HCT116 (cell line): ENCODE measurements around the gene ADAT3. TPM values are rescaled to one million over a fixed set of nuclear protein-coding genes. Genes with fewer than 3 reads are reported as not detected.

Experiments
- ATAC-seq: fragments of 200-7000 bp; cut with Tn5 transposase; 2 replicates; pipeline ENCODE4 v1.9.1; 2020; ENCODE audit warnings: mild to moderate bottlenecking, moderate library complexity
- BruUV-seq: library from RNA; stranded (reverse); fragments of 400-500 nt; replicated peaks from 2 replicates; lab custom pipeline; 2021; lab: Mats Ljungman, UMichigan
- CTCF ChIA-PET: fragments of 300-600 bp; sonication (Branson Sonifier 250); formaldehyde crosslinking; loops from one replicate; lab custom pipeline; 2021; ENCODE audit warnings: antibody characterized with exemption; lab: Charles Lee
- POLR2A ChIA-PET: fragments of 300-600, 350-600 bp; sonication (Branson Sonifier 250); formaldehyde crosslinking; loops from one replicate; lab custom pipeline; 2021; ENCODE audit warnings: antibody characterized with exemption; lab: Charles Lee
- RAD21 ChIA-PET, 2 experiments: fragments of 300-600 bp; sonication (Branson Sonifier 250); formaldehyde crosslinking; loops; one replicate each; lab custom pipeline; 2023; ENCODE audit warnings: low total read pairs in 2 of 2; ENCODE audit not compliant: uncharacterized antibody in 2 of 2, unreplicated experiment in 2 of 2, low non-redundant PET in 1 of 2; lab: Charles Lee
- DNase-seq: peaks from one replicate; pipeline ENCODE4 v3.0.0-alpha.2; 2010; ENCODE audit warnings: low read depth, low spot score
- H2AFZ ChIP-seq: fragments of 200-600 bp; shearing (Covaris generic), sonication (generic); 2 replicates; pipeline ENCODE4 v1.6.1; 2017; ENCODE audit warnings: low read depth, mixed run types, mixed read lengths, antibody characterized with exemption, low read length; ENCODE audit not compliant: poor library complexity, severe bottlenecking
- H3K27ac ChIP-seq: 2 replicates; pipeline ENCODE4 v1.5.1; 2012; ENCODE audit warnings: low read depth, low read length
- H3K27me3 ChIP-seq: fragments of 200-600 bp; sonication (generic); 2 replicates; pipeline ENCODE4 v1.6.1; 2016; ENCODE audit warnings: mixed run types, low read length, mixed read lengths; ENCODE audit not compliant: insufficient read depth
- H3K36me3 ChIP-seq, 2 experiments: fragments of 200-500 bp in 1 of 2; fragments of 200-600 bp in 1 of 2; sonication (Bioruptor generic) in 1 of 2; sonication (generic) in 1 of 2; 2 replicates each; pipeline versions ENCODE4 v1.5.1 to v1.6.1; 2014 to 2016; ENCODE audit warnings: low read length in 2 of 2, inconsistent platforms in 1 of 2, mixed read lengths in 1 of 2, mixed run types in 1 of 2; ENCODE audit not compliant: insufficient read depth in 2 of 2, control insufficient read depth in 1 of 2
- H3K4me1 ChIP-seq, 2 experiments: fragments of 200-600 bp in 1 of 2; sonication (generic) in 1 of 2; 2 replicates each; pipeline versions ENCODE4 v1.5.1 to v1.6.1; 2012 to 2017; ENCODE audit warnings: low read length in 2 of 2, inconsistent platforms in 1 of 2, mild to moderate bottlenecking in 1 of 2, mixed read lengths in 1 of 2, mixed run types in 1 of 2, moderate library complexity in 1 of 2; ENCODE audit not compliant: insufficient read depth in 2 of 2, control insufficient read depth in 1 of 2
- H3K4me2 ChIP-seq: fragments of 200-600 bp; sonication (generic); 2 replicates; pipeline ENCODE4 v1.6.1; 2017; ENCODE audit warnings: mixed run types, low read length, mixed read lengths
- H3K4me3 ChIP-seq, 2 experiments: fragments of 200-600 bp in 1 of 2; sonication (generic) in 1 of 2; replicated peaks in 1 of 2; 2 replicates each; pipeline ENCODE4 v1.5.1; 2011 to 2016; ENCODE audit warnings: low read length in 2 of 2, control low read depth in 1 of 2, low read depth in 1 of 2, mild to moderate bottlenecking in 1 of 2, mixed read lengths in 1 of 2, mixed run types in 1 of 2
- H3K79me2 ChIP-seq: fragments of 200-600 bp; sonication (generic); 2 replicates; pipeline ENCODE4 v1.6.1; 2017; ENCODE audit warnings: mild to moderate bottlenecking, mixed run types, low read length, moderate library complexity, mixed read lengths; ENCODE audit not compliant: insufficient read depth
- H3K9ac ChIP-seq: fragments of 200-600 bp; sonication (generic); 2 replicates; pipeline ENCODE4 v1.6.1; 2016; ENCODE audit warnings: low read length, mixed read lengths
- H3K9me2 ChIP-seq: fragments of 200-600 bp; sonication (generic), shearing (Covaris generic); 2 replicates; pipeline ENCODE4 v1.6.1; 2017; ENCODE audit warnings: mixed run types, mild to moderate bottlenecking, moderate library complexity; ENCODE audit not compliant: insufficient read depth
- H3K9me3 ChIP-seq, 2 experiments: fragments of 200-500 bp in 1 of 2; fragments of 200-600 bp in 1 of 2; sonication (Bioruptor generic) in 1 of 2; sonication (generic) in 1 of 2; 2 replicates each; pipeline ENCODE4 v1.6.1; 2014 to 2017; ENCODE audit warnings: low read length in 2 of 2, mixed read lengths in 2 of 2, inconsistent platforms in 1 of 2, low read depth in 1 of 2, mild to moderate bottlenecking in 1 of 2, mixed run types in 1 of 2, moderate library complexity in 1 of 2; ENCODE audit not compliant: control insufficient read depth in 1 of 2, insufficient read depth in 1 of 2
- H4K20me1 ChIP-seq: fragments of 200-600 bp; sonication (generic), shearing (Covaris generic); 2 replicates; pipeline ENCODE4 v1.6.1; 2017; ENCODE audit warnings: mixed run types, mild to moderate bottlenecking, moderate library complexity; ENCODE audit not compliant: insufficient read depth
- CBX3 ChIP-seq: IDR thresholded peaks from 2 replicates; pipeline ENCODE4 v1.6.1; 2012; ENCODE audit warnings: low read depth
- CEBPB ChIP-seq: IDR thresholded peaks from 2 replicates; pipeline ENCODE4 v1.6.1; 2012; ENCODE audit warnings: low read depth
- ELF1 ChIP-seq: IDR thresholded peaks from 2 replicates; pipeline ENCODE4 v1.6.1; 2012; ENCODE audit warnings: low read depth, borderline replicate concordance
- EZH2 ChIP-seq: fragments of 200-600 bp; sonication (generic); IDR thresholded peaks from 2 replicates; pipeline ENCODE4 v1.6.1; 2017; ENCODE audit warnings: antibody characterized with exemption, mixed run types
- EZH2phosphoT487 ChIP-seq: fragments of 200-600 bp; IDR thresholded peaks from 2 replicates; pipeline ENCODE4 v1.6.1; 2018; ENCODE audit warnings: antibody characterized with exemption, borderline replicate concordance
- FOSL1 ChIP-seq: IDR thresholded peaks from 2 replicates; pipeline ENCODE4 v1.6.1; 2012; ENCODE audit warnings: low read depth
- JUND ChIP-seq: IDR thresholded peaks from 2 replicates; pipeline ENCODE4 v1.6.1; 2012
- POLR2A ChIP-seq: IDR thresholded peaks from 2 replicates; pipeline ENCODE4 v1.7.0; 2011; ENCODE audit warnings: borderline replicate concordance; ENCODE audit not compliant: insufficient read depth, insufficient read length; ENCODE audit errors: extremely low read depth
- POLR2AphosphoS5 ChIP-seq: IDR thresholded peaks from 2 replicates; pipeline ENCODE4 v1.6.1; 2011; ENCODE audit warnings: mild to moderate bottlenecking, low read depth, low read length, moderate library complexity
- SIN3A ChIP-seq: IDR thresholded peaks from 2 replicates; pipeline ENCODE4 v1.6.1; 2012; ENCODE audit warnings: low read depth
- SP1 ChIP-seq: IDR thresholded peaks from 2 replicates; pipeline ENCODE4 v1.6.1; 2012; ENCODE audit warnings: low read depth
- SRF ChIP-seq: IDR thresholded peaks from 2 replicates; pipeline ENCODE4 v1.6.1; 2012; ENCODE audit warnings: low read depth
- TCF7L2 ChIP-seq: IDR thresholded peaks from 2 replicates; pipeline ENCODE4 v1.7.0; 2011; ENCODE audit warnings: borderline replicate concordance, inconsistent platforms; ENCODE audit not compliant: insufficient read depth, insufficient read length; ENCODE audit errors: extremely low read depth
- ZFX ChIP-seq: fragments of 450-650 bp; IDR thresholded peaks from 2 replicates; pipeline ENCODE4 v1.6.1; 2017
- ZNF274 ChIP-seq: fragments of 200-500 bp; sonication (Bioruptor generic); IDR thresholded peaks from 2 replicates; pipeline ENCODE4 v1.6.1; 2014; ENCODE audit warnings: mild to moderate bottlenecking, low read depth, low read length, inconsistent platforms
- intact Hi-C: fragments of 100-400 bp; cut with micrococcal nuclease; formaldehyde crosslinking; loops from 2 replicates; pipeline ENCODE4 v1.10.0; 2022
- total RNA-seq: library from RNA; stranded (reverse); gene quantifications from one replicate; pipeline ENCODE4 v1.2.1, GENCODE V29; 2021; ENCODE audit not compliant: unreplicated experiment
- TF ChIP-seq, protein P1 (sequence below), 3 experiments: fragments of 200-600 bp in 1 of 3; sonication (generic) in 1 of 3; IDR thresholded peaks in 2 of 3; conservative IDR thresholded peaks in 1 of 3; 2 replicates each; pipeline ENCODE4 v1.5.1; 2012 to 2017; ENCODE audit warnings: low read depth in 2 of 3, low read length in 2 of 3, antibody characterized with exemption in 1 of 3, borderline replicate concordance in 1 of 3, control low read depth in 1 of 3, mild to moderate bottlenecking in 1 of 3, mixed read lengths in 1 of 3, mixed run types in 1 of 3, moderate library complexity in 1 of 3; ENCODE audit not compliant: insufficient read depth in 1 of 3
- TF ChIP-seq, protein P2 (sequence below): IDR thresholded peaks from 2 replicates; pipeline ENCODE4 v1.6.1; 2012
- TF ChIP-seq, protein P3 (sequence below): IDR thresholded peaks from 2 replicates; pipeline ENCODE4 v1.6.1; 2012
- TF ChIP-seq, protein P4 (sequence below): IDR thresholded peaks from 2 replicates; pipeline ENCODE4 v1.6.1; 2011; ENCODE audit warnings: mild to moderate bottlenecking, low read length, moderate library complexity; ENCODE audit not compliant: insufficient replicate concordance; ENCODE audit errors: extremely low read depth

Gene ADAT3
- total RNA-seq, 1 experiment from 2014 or later = 15.9 TPM

DNA sequence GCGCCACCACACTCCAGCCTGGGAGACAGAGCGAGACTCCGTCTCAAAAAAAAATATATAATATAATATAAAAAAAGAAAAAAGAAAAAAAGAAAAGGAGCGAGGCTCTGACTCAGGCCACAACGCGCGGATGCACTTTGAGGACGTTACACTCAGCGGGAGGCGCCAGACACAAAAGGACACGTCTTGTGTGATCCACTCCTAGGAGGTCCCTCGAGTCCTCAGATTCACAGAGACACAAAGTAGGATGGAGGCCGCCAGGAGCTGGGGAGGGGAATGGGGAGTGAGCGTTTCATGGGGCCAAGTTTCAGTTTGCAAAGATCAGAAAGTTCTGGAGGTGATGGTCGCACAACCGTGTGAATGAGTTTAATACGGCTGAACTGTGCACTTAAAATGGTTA, 11.4 kb upstream of the ADAT3 start (continued):
- TF ChIP-seq, protein P1, sequence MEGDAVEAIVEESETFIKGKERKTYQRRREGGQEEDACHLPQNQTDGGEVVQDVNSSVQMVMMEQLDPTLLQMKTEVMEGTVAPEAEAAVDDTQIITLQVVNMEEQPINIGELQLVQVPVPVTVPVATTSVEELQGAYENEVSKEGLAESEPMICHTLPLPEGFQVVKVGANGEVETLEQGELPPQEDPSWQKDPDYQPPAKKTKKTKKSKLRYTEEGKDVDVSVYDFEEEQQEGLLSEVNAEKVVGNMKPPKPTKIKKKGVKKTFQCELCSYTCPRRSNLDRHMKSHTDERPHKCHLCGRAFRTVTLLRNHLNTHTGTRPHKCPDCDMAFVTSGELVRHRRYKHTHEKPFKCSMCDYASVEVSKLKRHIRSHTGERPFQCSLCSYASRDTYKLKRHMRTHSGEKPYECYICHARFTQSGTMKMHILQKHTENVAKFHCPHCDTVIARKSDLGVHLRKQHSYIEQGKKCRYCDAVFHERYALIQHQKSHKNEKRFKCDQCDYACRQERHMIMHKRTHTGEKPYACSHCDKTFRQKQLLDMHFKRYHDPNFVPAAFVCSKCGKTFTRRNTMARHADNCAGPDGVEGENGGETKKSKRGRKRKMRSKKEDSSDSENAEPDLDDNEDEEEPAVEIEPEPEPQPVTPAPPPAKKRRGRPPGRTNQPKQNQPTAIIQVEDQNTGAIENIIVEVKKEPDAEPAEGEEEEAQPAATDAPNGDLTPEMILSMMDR (IDR thresholded peaks at IDR 0.05 in 2 of 3, conservative IDR thresholded peaks at IDR 0.05 in 1 of 3; ENCODE audit: borderline replicate concordance in 1 of 3, insufficient read depth in 1 of 3, low read depth in 2 of 3, low read length in 2 of 3) = no peak

DNA sequence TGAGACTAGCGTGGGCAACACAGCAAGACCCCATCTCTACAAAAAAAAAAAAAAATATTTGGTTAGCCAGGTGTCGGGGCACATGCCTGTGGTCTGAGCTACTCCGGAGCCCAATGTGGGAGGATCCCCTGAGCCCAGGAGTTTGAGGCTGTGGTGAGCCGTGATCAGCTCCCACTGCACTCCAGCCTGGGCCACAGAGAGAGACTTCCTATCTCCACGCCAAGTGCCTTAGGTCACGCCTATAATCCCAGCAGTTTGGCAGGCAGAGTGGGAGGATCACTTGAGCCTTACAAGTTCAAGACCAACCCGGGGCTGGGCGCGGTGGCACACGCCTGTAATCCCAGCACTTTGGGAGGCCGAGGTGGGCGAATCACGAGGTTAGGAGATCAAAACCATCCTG, 8.7 kb upstream of the ADAT3 start:
- Histone ChIP-seq H3K4me1 (peaks cover 16 to 20% of the 10 kb centered on the region in 2 experiments; a peak in 3 of 4 replicates), H3K36me3 (no peaks in the 10 kb centered on the region), H3K9ac (no peak overlapping the region), H3K79me2 (no peaks in the 10 kb centered on the region), H2AFZ (no peak overlapping the region), H3K9me3 (no peaks in the 10 kb centered on the region), H3K27ac (no peak overlapping the region), H4K20me1 (no peaks in the 10 kb centered on the region), H3K4me2 (no peak overlapping the region), H3K27me3 (no peaks in the 10 kb centered on the region), H3K4me3 (no peak overlapping the region), H3K9me2 (no peaks in the 10 kb centered on the region)
- DNase-seq = no peak
- TF ChIP-seq SIN3A (no peak), ZFX (no peak), EZH2phosphoT487 (no peak), ZNF274 (no peak), SRF (no peak), POLR2A (no peak), SP1 (no peak), JUND (no peak), ELF1 (no peak), EZH2 (no peak), CBX3 (no peak), CEBPB (no peak), POLR2AphosphoS5 (no peak), FOSL1 (no peak), TCF7L2 (no peak)
- TF ChIP-seq, protein P2, sequence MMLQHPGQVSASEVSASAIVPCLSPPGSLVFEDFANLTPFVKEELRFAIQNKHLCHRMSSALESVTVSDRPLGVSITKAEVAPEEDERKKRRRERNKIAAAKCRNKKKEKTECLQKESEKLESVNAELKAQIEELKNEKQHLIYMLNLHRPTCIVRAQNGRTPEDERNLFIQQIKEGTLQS = no peak
- TF ChIP-seq, protein P1 (IDR thresholded peaks at IDR 0.05 in 2 of 3, conservative IDR thresholded peaks at IDR 0.05 in 1 of 3; ENCODE audit: borderline replicate concordance in 1 of 3, insufficient read depth in 1 of 3, low read depth in 2 of 3, low read length in 2 of 3) = no peak
- TF ChIP-seq, protein P3, sequence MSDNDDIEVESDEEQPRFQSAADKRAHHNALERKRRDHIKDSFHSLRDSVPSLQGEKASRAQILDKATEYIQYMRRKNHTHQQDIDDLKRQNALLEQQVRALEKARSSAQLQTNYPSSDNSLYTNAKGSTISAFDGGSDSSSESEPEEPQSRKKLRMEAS = no peak
- TF ChIP-seq, protein P4, sequence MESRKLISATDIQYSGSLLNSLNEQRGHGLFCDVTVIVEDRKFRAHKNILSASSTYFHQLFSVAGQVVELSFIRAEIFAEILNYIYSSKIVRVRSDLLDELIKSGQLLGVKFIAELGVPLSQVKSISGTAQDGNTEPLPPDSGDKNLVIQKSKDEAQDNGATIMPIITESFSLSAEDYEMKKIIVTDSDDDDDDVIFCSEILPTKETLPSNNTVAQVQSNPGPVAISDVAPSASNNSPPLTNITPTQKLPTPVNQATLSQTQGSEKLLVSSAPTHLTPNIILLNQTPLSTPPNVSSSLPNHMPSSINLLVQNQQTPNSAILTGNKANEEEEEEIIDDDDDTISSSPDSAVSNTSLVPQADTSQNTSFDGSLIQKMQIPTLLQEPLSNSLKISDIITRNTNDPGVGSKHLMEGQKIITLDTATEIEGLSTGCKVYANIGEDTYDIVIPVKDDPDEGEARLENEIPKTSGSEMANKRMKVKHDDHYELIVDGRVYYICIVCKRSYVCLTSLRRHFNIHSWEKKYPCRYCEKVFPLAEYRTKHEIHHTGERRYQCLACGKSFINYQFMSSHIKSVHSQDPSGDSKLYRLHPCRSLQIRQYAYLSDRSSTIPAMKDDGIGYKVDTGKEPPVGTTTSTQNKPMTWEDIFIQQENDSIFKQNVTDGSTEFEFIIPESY = no peak
- ChIA-PET CTCF (no interaction called here), POLR2A (interaction anchor here (0.6 kb wide), 1 partner anchor 597 kb away, joined by 3 read pairs; no protein-coding TSS in a partner anchor), RAD21 (interaction anchor here in 1 of 2 experiments (0.7 kb wide), 1 partner anchor 192 kb away, joined by 6 read pairs; no protein-coding TSS in a partner anchor)
- intact Hi-C loops = no loop called here
- ATAC-seq = no peak
- BruUV-seq = no TSS peak
